Sigmoid colon (tissue), 4 donors: ENCODE data around the gene NENF.
A peak's percentile ranks its signal among the peaks of the same experiment; 100 is the strongest.

Experiments
- CTCF ChIP-seq, 4 experiments: fragments of 450-650 bp in 3 of 4; fragments of 200-600 bp in 1 of 4; IDR thresholded peaks; one replicate each; pipeline ENCODE4 v1.5.1; 2016 to 2019; ENCODE audit warnings: antibody characterized with exemption in 4 of 4, mild to moderate bottlenecking in 3 of 4, moderate library complexity in 2 of 4
- POLR2A ChIP-seq, 2 donors: fragments of 450-650 bp; IDR thresholded peaks; one replicate each; pipeline ENCODE4 v1.6.1; 2016; ENCODE audit warnings: antibody characterized with exemption in 2 of 2, mild to moderate bottlenecking in 2 of 2, moderate library complexity in 2 of 2
- POLR2AphosphoS5 ChIP-seq, 4 donors: sonication (generic); formaldehyde crosslinking; IDR thresholded peaks; one replicate each; pipeline ENCODE4 v1.6.1; 2017; ENCODE audit warnings: antibody characterized with exemption in 4 of 4

GRCh38 chr1:212455803-212456528 lies 23.2 kb downstream of the NENF start:
- TF ChIP-seq POLR2A (IDR thresholded peaks at IDR 0.05): no peak
- TF ChIP-seq CTCF (IDR thresholded peaks at IDR 0.05): peak; percentile 84 to 99 (median 93)
- no peak for TF ChIP-seq POLR2AphosphoS5 (IDR thresholded peaks at IDR 0.05)
